HG03039 (cell line): ENCODE results near the gene LPIN2.
"Not testable (repeated sequence)": the region's sequence is repeated elsewhere in the genome, so short reads cannot be mapped to it uniquely, and the experiment has no call there.

Experiments used
- ATAC-seq: cut with Tn5 transposase; IDR thresholded peaks from one replicate; pipeline ENCODE4 v1.9.1; 2021; ENCODE audit warnings: mild to moderate bottlenecking, moderate library complexity; ENCODE audit not compliant: unreplicated experiment

Gene LPIN2

DNA sequence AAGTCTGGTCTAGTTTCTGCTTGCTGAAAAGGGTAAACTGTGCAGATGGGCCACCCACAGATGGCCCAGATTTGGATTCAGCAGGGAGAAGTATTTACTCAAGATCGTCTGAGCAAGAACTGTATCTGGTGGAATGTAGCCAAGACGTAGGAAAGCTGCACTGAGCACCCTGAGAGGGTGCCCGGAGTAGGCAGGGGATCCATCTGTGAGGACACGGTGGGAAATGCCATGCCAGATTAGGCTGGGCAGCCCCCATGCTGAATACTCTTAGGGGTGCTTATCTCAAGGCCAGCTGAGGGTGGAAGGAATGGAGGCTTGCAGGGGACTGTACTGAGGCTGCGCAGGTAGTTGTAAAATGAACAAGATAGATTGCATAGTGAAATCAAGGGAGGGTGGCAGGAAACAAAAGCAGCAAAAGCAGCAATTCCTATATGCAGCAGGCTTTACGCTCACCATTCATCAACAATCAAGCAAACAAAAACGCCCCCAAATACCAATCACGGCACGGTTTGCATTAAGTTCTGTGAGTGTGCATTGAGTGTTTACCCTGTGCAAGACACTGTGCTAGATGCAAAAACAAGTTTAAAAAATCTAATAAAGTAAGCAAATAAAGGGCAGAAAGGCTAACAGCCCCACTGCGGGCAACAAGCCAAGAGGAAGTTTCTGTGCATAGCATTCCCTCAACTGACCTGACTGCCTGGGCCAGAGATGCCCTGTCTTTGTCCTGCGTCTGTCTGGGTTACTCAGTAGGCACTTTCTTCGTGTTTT, 32.2 kb upstream of the LPIN2 start:
- ATAC-seq, result no peak

DNA sequence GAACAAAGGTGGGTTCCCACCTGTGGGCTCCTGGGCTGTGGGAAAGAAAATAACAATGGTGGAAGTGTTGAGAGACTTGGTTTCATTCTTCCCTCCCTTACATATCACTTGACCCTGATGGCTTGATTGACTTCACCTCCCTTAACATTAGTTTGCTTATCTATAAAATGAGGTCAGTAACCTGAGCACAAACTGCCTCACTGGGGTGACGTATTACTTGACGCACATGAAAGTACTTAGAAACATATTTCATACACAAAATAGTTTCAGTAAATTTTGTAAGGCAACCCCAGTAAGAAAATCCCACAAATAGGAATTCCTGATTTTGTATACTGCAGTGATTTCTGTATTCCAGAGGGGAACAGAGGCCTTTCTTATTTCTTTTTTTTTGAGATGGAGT, 29.4 kb upstream of the LPIN2 start:
- no peak for ATAC-seq

DNA sequence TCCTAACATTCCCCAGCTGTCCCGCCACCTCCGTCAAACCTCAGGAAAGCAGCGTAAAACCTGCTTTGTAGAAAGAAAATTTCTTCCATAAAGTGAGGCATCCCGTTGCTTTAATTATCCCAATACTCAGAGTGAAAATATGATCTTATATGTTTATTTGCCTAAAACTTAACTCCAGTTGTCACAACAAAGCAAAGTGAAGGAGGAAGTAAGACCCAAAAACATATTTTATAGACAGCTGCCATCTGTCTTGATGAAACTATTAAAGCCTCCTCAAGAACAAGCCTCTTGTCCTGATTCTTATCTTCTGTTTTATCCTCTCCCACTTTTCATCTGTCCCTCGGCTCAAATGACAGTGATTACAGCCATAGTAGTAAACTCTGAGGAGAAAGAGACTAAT, 28.9 kb upstream of the LPIN2 start:
- no peak for ATAC-seq

DNA sequence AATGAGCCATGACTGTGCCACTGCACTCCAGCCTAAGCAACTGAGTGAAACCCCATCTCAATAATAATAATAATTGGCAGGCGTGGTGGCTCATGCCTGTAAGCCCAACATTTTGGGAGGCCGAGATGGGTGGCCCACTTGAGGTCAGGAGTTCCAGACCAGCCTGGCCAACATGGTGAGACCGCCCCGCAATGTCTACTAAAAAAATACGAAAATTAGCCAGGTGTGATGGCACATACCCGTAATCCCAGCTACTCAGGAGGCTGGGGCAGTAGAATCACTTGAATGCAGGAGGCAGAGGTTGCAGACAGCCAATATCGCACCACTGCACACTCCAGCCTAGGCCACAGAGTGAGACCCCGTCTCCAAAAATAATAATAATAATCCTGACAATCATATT, 27.9 kb upstream of the LPIN2 start:
- no peak for ATAC-seq

DNA sequence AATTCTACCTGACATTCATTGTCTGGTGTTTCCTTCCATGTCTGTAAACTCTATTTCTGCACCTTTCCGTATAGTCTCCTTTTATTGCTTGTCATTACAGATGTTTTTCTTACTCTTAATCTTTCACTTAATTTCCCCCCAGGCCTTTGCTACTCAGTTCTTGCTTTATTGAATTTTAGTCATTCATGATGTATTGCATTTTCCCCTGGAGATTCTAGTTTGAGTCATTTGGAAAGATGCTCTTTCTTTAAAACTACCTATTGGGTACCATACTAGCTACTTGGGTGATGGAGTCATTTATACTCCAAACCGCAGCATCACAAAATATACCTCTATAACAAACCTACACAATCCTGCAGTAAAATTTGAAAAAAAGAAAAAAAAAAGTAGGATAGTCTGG, 27.2 kb upstream of the LPIN2 start:
- ATAC-seq, result no peak

DNA sequence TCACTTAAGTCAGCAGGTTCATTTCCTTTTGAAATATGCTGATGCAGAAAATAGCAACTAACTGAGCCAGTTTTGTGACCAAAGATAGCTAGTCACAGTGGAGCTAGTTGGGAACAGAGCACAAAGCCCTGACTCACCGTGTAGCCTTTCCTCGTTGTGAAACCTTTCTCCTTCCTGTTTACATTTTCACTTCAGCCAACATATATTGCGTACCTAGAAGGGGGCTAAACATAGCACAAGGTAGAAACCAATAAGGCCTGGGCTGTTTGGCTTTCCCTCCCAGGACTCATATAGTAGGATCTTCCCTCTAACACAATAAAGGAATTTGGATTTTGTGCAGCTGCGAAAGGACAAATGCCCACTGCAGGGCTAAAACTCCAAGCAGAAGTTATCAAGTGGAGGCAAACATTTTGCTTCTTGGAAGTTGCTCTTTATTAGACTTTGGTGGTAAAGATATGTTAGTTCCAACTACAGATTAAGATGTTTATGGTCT, 24.5 kb upstream of the LPIN2 start:
- peak; percentile 92 for ATAC-seq

DNA sequence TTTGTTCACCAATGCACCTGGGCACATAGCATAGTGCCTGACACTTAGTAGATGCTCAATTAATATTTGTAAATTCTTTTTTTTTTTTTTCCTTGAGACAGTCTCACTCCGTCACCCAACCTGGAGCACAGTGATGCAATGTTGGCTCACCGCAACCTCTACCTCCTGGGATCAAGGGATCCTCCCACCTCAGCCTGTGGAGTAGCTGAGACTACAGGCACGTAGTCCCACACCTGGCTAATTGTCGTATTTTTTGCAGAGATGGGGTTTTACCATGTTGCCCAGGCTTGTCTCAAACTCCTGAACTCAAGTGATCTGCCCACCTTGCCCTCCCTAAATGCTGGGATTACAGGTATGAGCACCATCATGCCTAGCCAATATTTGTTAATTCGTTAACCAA, 23.2 kb upstream of the LPIN2 start:
- no peak for ATAC-seq

DNA sequence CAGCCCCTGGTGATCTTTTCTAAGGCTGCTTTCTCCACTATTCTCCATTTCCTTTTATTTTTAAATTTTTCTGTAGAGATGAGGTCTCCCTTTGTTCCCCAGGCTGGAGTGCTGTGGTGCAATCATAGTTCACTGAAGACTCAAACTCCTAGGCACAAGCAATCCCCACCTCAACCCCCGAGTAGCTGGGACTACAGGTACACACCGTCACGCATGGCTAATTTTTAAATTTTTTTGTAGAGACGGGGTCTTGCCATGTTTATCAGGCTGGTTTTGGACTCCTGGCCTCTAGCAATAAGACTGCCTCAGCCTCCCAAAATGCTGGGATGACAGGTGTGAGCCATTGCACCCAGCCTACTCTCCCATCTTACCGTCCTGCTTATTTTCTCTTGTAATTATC, 22.7 kb upstream of the LPIN2 start:
- ATAC-seq, result no peak

DNA sequence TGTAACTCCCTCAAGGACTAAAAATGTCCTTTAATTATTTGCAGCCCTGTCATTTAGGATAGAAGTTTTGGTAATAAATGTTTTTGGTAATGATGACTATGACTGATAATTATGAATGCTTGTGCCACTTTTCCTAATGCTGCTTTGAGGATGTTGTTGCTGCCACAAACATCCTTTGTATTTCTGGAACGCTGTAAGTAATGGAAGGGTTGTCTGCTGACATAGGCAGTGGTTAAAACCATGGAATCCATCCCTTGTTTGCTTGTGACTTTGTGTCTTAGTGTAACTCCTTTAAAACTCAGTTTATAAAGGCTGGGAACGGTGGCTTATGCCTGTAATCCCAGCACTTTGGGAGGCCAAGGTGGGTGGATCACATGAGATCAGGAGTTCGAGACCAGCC, 19.8 kb upstream of the LPIN2 start:
- no peak for ATAC-seq

DNA sequence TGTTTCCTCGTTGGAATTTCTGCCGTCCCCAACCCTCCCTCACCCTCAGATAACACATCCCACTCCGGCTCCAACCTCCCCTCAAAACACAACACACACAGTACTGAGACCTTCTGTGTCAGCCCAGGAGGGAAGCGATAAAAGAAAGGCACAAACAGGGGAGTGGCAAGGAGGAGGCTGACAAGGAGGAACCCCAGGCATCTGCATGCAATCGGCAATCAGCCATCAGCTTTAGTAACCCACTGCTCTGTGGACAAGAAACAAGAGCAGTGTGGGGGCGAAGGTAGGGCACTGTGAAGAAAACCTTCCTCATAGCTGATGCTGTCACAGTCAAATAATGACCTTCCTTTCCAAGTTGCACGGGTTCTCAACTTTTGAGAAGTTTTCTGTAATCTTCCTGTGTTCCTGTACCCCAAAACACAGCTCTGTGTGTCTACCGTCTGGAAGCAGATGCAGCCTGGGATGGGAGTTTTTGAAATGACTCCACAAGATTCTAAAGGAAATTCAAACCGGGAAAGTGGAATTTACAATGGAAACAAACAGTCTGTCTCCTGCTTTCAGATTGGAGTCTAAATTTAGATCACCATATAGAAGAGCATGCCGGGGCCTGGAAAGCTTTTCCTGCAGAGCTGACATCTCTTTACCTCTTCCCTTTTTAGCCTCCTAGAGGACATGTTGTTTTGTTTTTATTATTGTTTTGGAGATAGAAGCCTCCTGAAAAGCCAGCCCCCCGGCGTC, 16.4 kb upstream of the LPIN2 start:
- ATAC-seq, result no peak

DNA sequence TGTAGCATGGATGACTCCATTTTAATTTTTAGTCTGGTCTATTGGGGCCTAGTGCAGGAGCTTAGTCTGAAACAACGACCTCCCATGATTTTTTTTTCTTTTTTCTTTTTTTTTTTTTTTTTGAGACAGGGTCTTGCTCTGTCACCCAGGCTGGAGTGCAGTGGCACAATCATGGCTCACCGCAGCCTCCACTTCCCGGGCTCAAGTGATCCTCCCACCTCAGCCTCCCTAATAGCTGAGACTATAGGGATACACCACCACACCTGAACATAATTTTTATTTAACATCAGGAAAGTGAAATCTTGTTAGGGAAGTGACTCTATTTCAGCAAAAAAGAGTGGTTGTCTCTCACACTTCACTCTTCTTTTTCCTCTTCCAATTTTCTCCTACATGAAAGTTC, 15.2 kb upstream of the LPIN2 start:
- not testable (repeated sequence) for ATAC-seq

DNA sequence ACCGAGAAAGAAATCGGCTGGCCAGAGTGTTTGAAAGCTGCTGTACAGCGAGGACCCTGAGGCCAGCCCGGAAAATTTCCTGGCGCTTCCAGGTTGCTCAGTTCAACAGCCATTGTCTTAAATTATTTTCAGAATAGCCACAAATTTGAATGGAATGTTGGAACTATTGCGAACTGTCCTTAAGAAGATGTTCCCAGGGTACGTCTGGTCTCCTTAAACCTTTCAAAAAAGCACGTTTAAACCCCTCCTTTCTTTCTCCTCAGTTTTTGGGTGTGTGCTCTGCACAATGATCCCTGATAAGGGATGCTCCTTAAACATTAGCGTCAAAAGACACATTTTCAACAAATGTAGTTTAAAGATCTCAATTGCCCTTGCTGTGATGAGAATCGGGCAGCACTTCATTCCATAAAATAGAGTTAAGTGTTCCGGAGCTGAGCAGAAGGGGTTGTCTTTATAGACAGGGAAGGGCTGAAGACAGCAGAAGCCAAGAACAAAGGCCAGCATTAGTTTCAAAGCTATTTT, 14.5 kb upstream of the LPIN2 start:
- ATAC-seq, result no peak

DNA sequence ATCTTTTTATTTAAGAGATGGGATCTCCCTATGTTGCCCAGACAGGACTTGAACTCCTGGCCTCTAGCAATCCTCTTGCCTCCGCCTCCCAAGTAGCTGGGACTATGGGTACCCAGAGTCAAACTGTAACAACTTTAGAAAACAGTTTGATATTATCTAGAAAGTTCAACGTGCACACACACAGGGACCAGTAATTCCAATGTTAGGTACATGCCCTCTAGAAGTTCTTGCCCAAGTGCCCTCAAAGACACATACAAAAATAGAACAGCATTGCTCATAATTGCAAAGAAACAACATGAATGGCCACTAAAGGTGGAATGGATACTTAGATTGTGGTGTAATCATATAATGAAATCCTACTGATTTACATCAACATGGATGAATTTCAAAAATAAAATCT, 12.6 kb upstream of the LPIN2 start:
- no peak for ATAC-seq

DNA sequence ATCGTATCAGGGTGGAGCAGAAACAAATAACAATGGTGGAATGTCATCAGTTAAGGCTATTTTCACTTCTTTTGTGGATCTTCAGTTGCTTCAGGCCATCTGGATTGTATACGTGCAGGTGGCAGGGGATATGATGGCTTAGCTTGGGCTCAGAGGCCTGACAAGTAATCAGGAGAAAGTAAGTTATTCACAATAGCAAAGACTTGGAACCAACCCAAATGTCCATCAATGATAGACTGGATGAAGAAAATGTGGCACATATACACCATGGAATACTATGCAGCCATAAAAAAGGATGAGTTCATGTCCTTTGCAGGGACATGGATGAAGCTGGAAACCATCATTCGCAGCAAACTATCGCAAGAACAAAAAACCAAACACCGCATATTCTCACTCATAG, 10.7 kb upstream of the LPIN2 start:
- ATAC-seq, result not testable (repeated sequence)

DNA sequence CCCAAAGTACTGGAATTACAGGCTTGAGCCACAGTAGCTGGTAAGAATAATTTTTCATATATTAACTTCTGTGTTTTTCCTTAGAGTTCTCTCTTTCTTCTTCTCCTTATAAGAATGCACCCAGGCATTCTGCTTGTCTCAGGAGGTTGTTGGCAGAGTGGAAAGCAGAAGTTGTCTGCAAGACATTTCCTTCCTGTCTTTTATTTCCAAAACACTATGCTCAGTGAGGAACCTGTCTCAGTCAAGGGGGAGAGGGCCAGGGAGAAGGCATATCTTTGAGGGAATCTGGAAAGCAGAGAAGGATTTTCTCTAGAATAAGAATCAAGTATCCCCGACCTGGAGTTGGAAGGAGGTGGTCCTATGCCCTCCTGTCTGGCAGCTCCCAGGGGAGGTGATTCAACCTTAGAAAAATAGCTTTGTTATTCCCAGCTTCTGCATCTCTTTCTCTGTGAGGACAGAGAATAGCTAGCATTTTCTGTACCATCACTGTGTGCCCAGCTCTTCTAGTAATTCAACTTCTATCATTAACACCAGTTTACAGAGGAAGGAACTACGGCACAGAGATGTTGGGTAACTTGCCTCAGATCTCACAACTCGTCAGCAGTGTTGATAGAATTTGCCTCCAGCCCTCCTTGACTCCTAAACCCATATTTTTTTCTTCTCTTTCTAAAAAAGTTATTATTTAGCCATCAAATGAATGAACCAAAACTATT, 3.8 kb upstream of the LPIN2 start:
- ATAC-seq, result no peak

DNA sequence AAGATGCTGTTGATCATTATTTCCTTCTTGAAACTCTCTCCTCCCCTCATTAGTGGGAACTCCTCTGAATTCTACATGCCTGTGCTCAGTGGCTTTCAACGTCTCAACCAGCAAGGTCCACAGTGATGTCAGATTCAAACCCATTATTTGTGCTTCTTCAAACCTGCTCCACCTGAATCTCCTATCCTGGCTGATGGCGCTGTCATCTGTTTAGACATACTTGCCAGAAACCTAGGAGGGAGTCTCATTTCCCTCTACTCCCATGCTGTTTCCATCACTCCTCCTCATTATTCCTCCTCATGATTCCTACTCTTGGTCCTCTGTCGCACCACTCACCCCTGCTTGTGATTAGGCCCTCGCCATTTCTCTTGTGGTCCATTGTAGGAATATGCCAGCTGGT, 2.9 kb upstream of the LPIN2 start:
- no peak for ATAC-seq

DNA sequence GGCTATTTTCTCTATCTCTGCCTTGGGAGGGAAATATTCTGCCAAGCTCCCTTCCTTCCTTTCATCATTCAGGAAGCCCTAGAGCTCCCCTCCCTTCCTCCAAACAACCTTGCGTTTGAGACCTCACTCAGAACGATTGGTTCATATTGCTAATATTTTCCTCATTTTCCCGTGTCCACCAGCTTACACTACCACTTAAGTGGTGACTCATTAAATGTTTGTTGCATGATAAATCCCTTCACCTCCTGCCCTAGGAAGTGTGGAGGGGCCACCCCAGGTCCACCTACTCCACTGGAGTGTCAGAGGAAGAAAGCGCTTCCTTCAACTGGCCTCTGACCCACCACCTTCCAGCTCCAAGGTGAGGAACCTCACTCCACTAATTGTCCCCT, 2.3 kb upstream of the LPIN2 start:
- no peak for ATAC-seq

DNA sequence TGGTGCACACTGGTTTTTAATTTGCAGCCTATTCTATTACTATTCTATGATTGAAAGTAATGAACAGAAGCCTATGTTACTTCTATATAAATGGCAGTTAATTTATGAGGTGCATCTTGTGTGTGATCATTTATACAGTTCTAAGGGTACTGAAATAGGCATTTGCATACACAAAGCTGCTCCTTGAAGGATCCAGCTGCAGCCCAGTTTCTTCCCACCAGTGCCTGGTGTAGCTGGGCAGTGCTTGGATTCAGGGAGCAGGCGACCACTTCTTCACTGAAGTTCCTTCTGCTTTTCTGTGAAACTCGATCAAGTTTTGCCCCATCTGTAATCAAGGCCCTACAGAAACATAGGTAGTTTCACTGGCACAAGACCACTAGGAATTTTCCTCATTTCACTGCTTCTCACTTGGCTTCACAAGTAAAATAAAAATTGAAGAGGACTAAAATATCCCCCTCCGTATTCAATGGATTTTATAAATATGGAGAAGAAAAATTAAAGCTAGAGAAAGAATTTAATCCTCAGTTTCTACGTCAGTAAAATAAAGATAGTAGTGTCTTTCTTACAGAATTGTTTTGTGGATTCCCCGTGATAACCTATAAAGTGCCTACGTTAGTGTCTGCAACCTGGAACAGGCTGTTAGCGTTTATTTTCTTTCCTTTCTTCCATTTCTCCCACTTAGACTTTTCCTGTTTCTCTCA, 1.7 kb upstream of the LPIN2 start:
- no peak for ATAC-seq

DNA sequence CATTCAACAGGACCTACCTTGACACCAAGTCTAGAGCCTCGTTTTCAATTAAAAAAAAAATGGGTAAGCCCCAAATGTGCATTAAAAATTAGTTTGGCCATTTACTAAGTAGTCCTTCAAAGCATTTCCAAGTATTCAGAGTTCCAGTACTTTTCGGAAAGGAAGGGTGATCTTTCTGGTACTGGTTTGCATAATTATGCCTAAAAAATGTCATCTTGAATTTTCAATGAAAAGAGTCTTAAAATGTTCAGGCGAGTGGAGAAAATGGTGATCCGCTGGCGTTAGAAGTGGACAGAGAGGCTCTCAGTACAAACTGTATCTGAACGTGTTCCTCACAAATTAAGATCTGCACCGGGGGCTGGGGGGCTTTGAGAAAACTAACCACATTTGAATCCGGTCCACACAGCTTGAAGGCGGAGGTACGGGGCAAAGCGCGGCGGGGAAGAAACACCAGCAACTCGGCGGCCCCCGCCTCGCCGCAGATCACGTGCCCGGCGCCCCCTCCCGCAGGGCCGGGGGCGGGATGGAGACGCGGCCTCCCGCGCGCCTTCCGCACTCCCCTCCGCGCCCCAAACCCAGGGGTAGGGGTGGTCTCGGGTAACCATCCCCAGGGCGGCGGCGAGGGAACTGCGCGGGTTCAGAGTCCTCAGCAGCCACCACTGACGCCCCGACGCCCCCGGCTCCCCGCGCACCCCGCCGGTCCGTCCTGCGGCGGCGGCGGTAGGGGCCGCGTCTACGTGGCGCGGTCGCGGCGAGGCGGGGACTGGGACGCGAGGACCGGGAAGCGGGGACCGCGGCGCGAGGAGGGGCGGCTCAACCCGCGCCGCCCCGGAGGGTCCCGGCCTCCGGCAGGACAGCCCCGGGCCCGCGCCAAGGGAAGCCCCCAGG, 564 bp downstream of the LPIN2 start:
- peak; percentile 31 for ATAC-seq

DNA sequence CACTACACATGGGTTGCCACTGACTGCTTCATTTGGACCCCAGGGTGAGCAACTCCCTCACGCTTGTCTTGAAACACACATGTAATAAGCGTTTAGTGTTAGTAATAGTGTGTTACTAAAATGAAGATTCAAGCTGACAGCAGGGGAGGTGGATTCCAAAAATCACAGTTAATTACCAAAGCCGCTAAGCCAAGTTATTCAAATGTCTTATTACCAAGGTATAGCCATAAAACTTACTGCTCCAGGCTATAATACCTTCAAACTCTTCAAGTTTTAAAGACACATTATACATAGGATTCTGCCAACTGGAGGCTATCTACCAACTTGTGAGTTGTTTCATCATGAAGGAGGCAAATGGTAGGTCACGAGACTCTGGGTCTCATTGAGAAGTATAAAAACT, 2.9 kb downstream of the LPIN2 start:
- ATAC-seq, result no peak
